HEK293 (cell line): ENCODE results near the gene SLC2A5.
A peak's percentile ranks its signal among the peaks of the same experiment; 100 is the strongest.

Experiments
- CTCF ChIA-PET: fragments of 350-600 bp; formaldehyde crosslinking; extraction: SDS; loops from one replicate; lab custom pipeline; 2021; ENCODE audit warnings: antibody characterized with exemption; lab: Yijun Ruan, JAX
- POLR2A ChIA-PET: fragments of 300-600 bp; formaldehyde crosslinking; extraction: SDS; loops from one replicate; lab custom pipeline; 2020; ENCODE audit warnings: antibody characterized with exemption, inconsistent platforms; lab: Yijun Ruan, JAX
- H3K27ac ChIP-seq: fragments of 200-500 bp; sonication (Bioruptor generic); 2 replicates; pipeline ENCODE4 v1.5.1; 2014; ENCODE audit warnings: low read depth, low read length, control low read depth, inconsistent platforms; ENCODE audit errors: extremely low read depth
- H3K36me3 ChIP-seq, 2 experiments: fragments of 200-500 bp in 1 of 2; sonication (Bioruptor generic) in 1 of 2; 1 replicate in 1 of 2; 2 replicates in 1 of 2; pipeline ENCODE4 v1.5.1; 2014 to 2017; ENCODE audit warnings: inconsistent platforms in 2 of 2, low read length in 2 of 2; ENCODE audit not compliant: control insufficient read depth in 2 of 2, insufficient read depth in 1 of 2
- H3K4me1 ChIP-seq: fragments of 200-500 bp; sonication (Bioruptor generic); 2 replicates; pipeline ENCODE4 v1.5.1; 2014; ENCODE audit warnings: mild to moderate bottlenecking, low read length, inconsistent platforms; ENCODE audit not compliant: control insufficient read depth, insufficient read depth
- H3K4me3 ChIP-seq: 2 replicates; pipeline ENCODE4 v1.5.1; 2011; ENCODE audit warnings: low read depth, mild to moderate bottlenecking, control low read depth, low read length, moderate library complexity
- H3K9me3 ChIP-seq: fragments of 200-500 bp; sonication (Bioruptor generic); 2 replicates; pipeline ENCODE4 v1.5.1; 2014; ENCODE audit warnings: low read depth, low read length, inconsistent platforms; ENCODE audit not compliant: control insufficient read depth, insufficient read depth
- ATF2 ChIP-seq: fragments of 450-650 bp; formaldehyde crosslinking; IDR thresholded peaks from 2 replicates; pipeline ENCODE4 v1.5.1; 2016; ENCODE audit warnings: missing biosample characterization, missing genetic modification characterization, low read depth
- EGR2 ChIP-seq: fragments of 450-650 bp; formaldehyde crosslinking; IDR thresholded peaks from 2 replicates; pipeline ENCODE4 v1.5.1; 2016; ENCODE audit warnings: low read depth, missing biosample characterization, missing genetic modification characterization
- FEZF1 ChIP-seq: fragments of 450-650 bp; formaldehyde crosslinking; IDR thresholded peaks from 2 replicates; pipeline ENCODE4 v1.5.1; 2016; ENCODE audit warnings: missing biosample characterization, missing genetic modification characterization
- HOXA7 ChIP-seq: sonication (generic); formaldehyde crosslinking; IDR thresholded peaks from 2 replicates; pipeline ENCODE4 v1.8.1; 2022; ENCODE audit warnings: missing genetic modification reagents, borderline replicate concordance
- KLF1 ChIP-seq: fragments of 450-650 bp; formaldehyde crosslinking; IDR thresholded peaks from 2 replicates; pipeline ENCODE4 v1.5.1; 2016; ENCODE audit warnings: missing biosample characterization, missing genetic modification characterization
- KLF8 ChIP-seq: fragments of 450-650 bp; formaldehyde crosslinking; IDR thresholded peaks from 2 replicates; pipeline ENCODE4 v1.5.1; 2016; ENCODE audit warnings: missing biosample characterization, missing genetic modification characterization
- PRDM6 ChIP-seq: fragments of 450-650 bp; formaldehyde crosslinking; IDR thresholded peaks from 2 replicates; pipeline ENCODE4 v1.5.1; 2017; ENCODE audit warnings: missing biosample characterization, missing genetic modification characterization
- SETDB1 ChIP-seq: IDR thresholded peaks from one replicate; pipeline ENCODE4 v1.6.1; 2017; ENCODE audit warnings: mild to moderate bottlenecking, low read length, moderate library complexity, mixed read lengths; ENCODE audit not compliant: insufficient read length
- TRIM28 ChIP-seq: IDR thresholded peaks from 2 replicates; pipeline ENCODE4 v1.6.1; 2011; ENCODE audit warnings: low read length, control low read depth, borderline replicate concordance
- ZBTB21 ChIP-seq: fragments of 450-650 bp; formaldehyde crosslinking; IDR thresholded peaks from 2 replicates; pipeline ENCODE4 v1.5.1; 2017; ENCODE audit warnings: missing biosample characterization, missing genetic modification characterization
- ZFP69B ChIP-seq: fragments of 450-650 bp; formaldehyde crosslinking; IDR thresholded peaks from 2 replicates; pipeline ENCODE4 v1.5.1; 2016; ENCODE audit warnings: missing biosample characterization, missing genetic modification characterization
- ZNF155 ChIP-seq: fragments of 450-650 bp; formaldehyde crosslinking; IDR thresholded peaks from 2 replicates; pipeline ENCODE4 v1.5.1; 2016; ENCODE audit warnings: missing biosample characterization, missing genetic modification characterization
- ZNF23 ChIP-seq: fragments of 450-650 bp; formaldehyde crosslinking; IDR thresholded peaks from 2 replicates; pipeline ENCODE4 v1.5.1; 2016; ENCODE audit warnings: missing biosample characterization, missing genetic modification characterization, borderline replicate concordance
- ZNF302 ChIP-seq: fragments of 450-650 bp; formaldehyde crosslinking; IDR thresholded peaks from 2 replicates; pipeline ENCODE4 v1.5.1; 2016; ENCODE audit warnings: missing biosample characterization, missing genetic modification characterization, low read depth
- ZNF350 ChIP-seq: fragments of 450-650 bp; formaldehyde crosslinking; IDR thresholded peaks from 2 replicates; pipeline ENCODE4 v1.5.0; 2017; ENCODE audit warnings: missing biosample characterization, mild to moderate bottlenecking, missing genetic modification characterization
- ZNF398 ChIP-seq: fragments of 450-650 bp; formaldehyde crosslinking; IDR thresholded peaks from 2 replicates; pipeline ENCODE4 v1.5.1; 2017; ENCODE audit warnings: missing biosample characterization, missing genetic modification characterization
- ZNF433 ChIP-seq: fragments of 450-650 bp; formaldehyde crosslinking; IDR thresholded peaks from 2 replicates; pipeline ENCODE4 v1.5.1; 2016; ENCODE audit warnings: missing biosample characterization, missing genetic modification characterization, low read depth
- ZNF548 ChIP-seq: fragments of 450-650 bp; formaldehyde crosslinking; IDR thresholded peaks from 2 replicates; pipeline ENCODE4 v1.5.1; 2016; ENCODE audit warnings: missing biosample characterization, missing genetic modification characterization
- ZNF571 ChIP-seq: fragments of 450-650 bp; formaldehyde crosslinking; IDR thresholded peaks from 2 replicates; pipeline ENCODE4 v1.5.0; 2017; ENCODE audit warnings: missing biosample characterization, missing genetic modification characterization
- ZNF670 ChIP-seq: fragments of 450-650 bp; formaldehyde crosslinking; IDR thresholded peaks from 2 replicates; pipeline ENCODE4 v1.5.1; 2016; ENCODE audit warnings: missing biosample characterization, missing genetic modification characterization, low read depth
- ZNF843 ChIP-seq: fragments of 450-650 bp; formaldehyde crosslinking; IDR thresholded peaks from 2 replicates; pipeline ENCODE4 v1.5.1; 2016; ENCODE audit warnings: missing biosample characterization, missing genetic modification characterization
- ZSCAN16 ChIP-seq: fragments of 450-650 bp; formaldehyde crosslinking; IDR thresholded peaks from 2 replicates; pipeline ENCODE4 v1.5.1; 2016; ENCODE audit warnings: missing biosample characterization, missing genetic modification characterization
- ZSCAN23 ChIP-seq: fragments of 450-650 bp; formaldehyde crosslinking; IDR thresholded peaks from 2 replicates; pipeline ENCODE4 v1.5.1; 2016; ENCODE audit warnings: missing biosample characterization, missing genetic modification characterization
- TF ChIP-seq, protein P1 (sequence below): fragments of 450-650 bp; formaldehyde crosslinking; IDR thresholded peaks from 2 replicates; pipeline ENCODE4 v1.5.1; 2016; ENCODE audit warnings: missing biosample characterization, missing genetic modification characterization

Gene SLC2A5

GRCh38 chr1:9087411-9088125 lies 18.1 kb upstream of the SLC2A5 start:
- H3K4me3 ChIP-seq = no peak overlapping the region
- ChIA-PET POLR2A (interaction anchor here (0.6 kb wide), 1 partner anchor 407 kb away, joined by 3 read pairs; no protein-coding TSS in a partner anchor), CTCF (interaction anchor here (0.7 to 3.6 kb wide), 2 partner anchors 14 to 470 kb away, joined by 9 to 12 read pairs; no protein-coding TSS in a partner anchor)
- H3K4me1 ChIP-seq = no peaks in the 10 kb centered on the region
- no peaks in the 10 kb centered on the region for H3K36me3 ChIP-seq
- H3K9me3 ChIP-seq = no peaks in the 10 kb centered on the region
- no peak for TF ChIP-seq PRDM6 (tag by site-specific recombination)
- no peak for TF ChIP-seq FEZF1 (tag by site-specific recombination)
- no peak for TF ChIP-seq ZNF302 (tag by site-specific recombination)
- TF ChIP-seq, protein P1, sequence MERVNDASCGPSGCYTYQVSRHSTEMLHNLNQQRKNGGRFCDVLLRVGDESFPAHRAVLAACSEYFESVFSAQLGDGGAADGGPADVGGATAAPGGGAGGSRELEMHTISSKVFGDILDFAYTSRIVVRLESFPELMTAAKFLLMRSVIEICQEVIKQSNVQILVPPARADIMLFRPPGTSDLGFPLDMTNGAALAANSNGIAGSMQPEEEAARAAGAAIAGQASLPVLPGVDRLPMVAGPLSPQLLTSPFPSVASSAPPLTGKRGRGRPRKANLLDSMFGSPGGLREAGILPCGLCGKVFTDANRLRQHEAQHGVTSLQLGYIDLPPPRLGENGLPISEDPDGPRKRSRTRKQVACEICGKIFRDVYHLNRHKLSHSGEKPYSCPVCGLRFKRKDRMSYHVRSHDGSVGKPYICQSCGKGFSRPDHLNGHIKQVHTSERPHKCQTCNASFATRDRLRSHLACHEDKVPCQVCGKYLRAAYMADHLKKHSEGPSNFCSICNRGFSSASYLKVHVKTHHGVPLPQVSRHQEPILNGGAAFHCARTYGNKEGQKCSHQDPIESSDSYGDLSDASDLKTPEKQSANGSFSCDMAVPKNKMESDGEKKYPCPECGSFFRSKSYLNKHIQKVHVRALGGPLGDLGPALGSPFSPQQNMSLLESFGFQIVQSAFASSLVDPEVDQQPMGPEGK = no peak
- TF ChIP-seq HOXA7 (CRISPR knock-in tag) = no peak
- no peak for TF ChIP-seq ZSCAN16 (tag by site-specific recombination)
- no peak for TF ChIP-seq ZNF670 (tag by site-specific recombination)
- no peak for TF ChIP-seq ZNF433
- TF ChIP-seq ZNF398 = no peak
- TF ChIP-seq ZNF23 = no peak
- no peak for TF ChIP-seq ZSCAN23 (tag by site-specific recombination)
- TF ChIP-seq ZFP69B = no peak
- no peak for TF ChIP-seq ZNF350
- H3K27ac ChIP-seq = no peak overlapping the region

GRCh38 chr1:9086796-9087195 lies 17.4 kb upstream of the SLC2A5 start:
- Histone ChIP-seq H3K4me1 (no peaks in the 10 kb centered on the region), H3K9me3 (no peaks in the 10 kb centered on the region), H3K4me3 (no peak overlapping the region), H3K27ac (no peak overlapping the region), H3K36me3 (no peaks in the 10 kb centered on the region)
- ChIA-PET POLR2A (interaction anchor here (0.6 kb wide), 1 partner anchor 406 kb away, joined by 3 read pairs; no protein-coding TSS in a partner anchor), CTCF (interaction anchor here (3.6 kb wide), 1 partner anchor 15 kb away, joined by 12 read pairs; no protein-coding TSS in a partner anchor)
- peak; percentile 17 for TF ChIP-seq SETDB1
- no peak for TF ChIP-seq ZBTB21

DNA sequence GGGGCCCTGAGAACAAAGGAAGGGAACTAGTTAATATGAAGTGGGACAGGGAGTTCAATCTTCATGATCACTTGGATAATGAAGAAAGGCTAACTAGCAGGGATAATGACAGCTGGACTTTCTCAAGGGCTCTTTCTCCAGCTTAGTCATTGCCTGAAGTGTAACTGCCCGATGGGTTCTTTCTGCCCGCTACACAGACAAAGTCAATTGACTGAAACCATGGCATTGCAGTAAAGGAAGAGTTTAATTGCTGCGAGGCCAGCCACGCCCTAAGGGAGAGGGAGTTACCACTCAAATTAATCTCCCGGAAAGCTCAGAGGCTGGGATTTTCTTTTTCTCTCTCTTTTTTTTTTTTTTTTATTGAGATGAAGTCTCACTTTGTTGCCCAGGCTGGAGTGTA lies 16.6 kb upstream of the SLC2A5 start:
- Histone ChIP-seq H3K4me1 (no peaks in the 10 kb centered on the region), H3K4me3 (no peak overlapping the region), H3K36me3 (no peaks in the 10 kb centered on the region), H3K27ac (no peak overlapping the region), H3K9me3 (no peaks in the 10 kb centered on the region)
- ChIA-PET POLR2A (no interaction called here), CTCF (interaction anchor here (3.6 kb wide), 1 partner anchor 16 kb away, joined by 12 read pairs; no protein-coding TSS in a partner anchor)
- TF ChIP-seq ZNF548 = no peak
- TF ChIP-seq ZNF155 (tag by site-specific recombination) = no peak
- no peak for TF ChIP-seq ZNF571 (tag by site-specific recombination)
- TF ChIP-seq EGR2 = no peak
- TF ChIP-seq KLF8 (tag by site-specific recombination) = no peak
- no peak for TF ChIP-seq ATF2 (tag by site-specific recombination)
- no peak for TF ChIP-seq ZNF843
- TF ChIP-seq KLF1 (tag by site-specific recombination) = peak; percentile 70
- TF ChIP-seq TRIM28 = no peak
